Natural killer cell (primary cell): ENCODE measurements around the gene POLR1E. TPM values are rescaled to one million over a fixed set of nuclear protein-coding genes. Genes with fewer than 3 reads are reported as not detected.
"Not testable (repeated sequence)": the region's sequence is repeated elsewhere in the genome, so short reads cannot be mapped to it uniquely, and the experiment has no call there.

ENCODE experiments used
- ATAC-seq, 3 donors: fragments of 150-1000 bp in 2 of 3; fragments of 200-7000 bp in 1 of 3; cut with Tn5 transposase; 1 replicate in 1 of 3; 2 replicates in 2 of 3; pipeline ENCODE4 v1.10.0; 2021; ENCODE audit warnings: mild to moderate bottlenecking in 2 of 3, moderate library complexity in 2 of 3
- DNase-seq, 2 donors: peaks; one replicate each; pipeline versions ENCODE4 v3.0.0 to v3.0.0-alpha.2; 2013 to 2021; ENCODE audit warnings: mixed read lengths in 1 of 2
- H3K27ac ChIP-seq: one replicate; pipeline ENCODE4 v1.5.1; 2013; ENCODE audit warnings: mild to moderate bottlenecking, low read length
- H3K27me3 ChIP-seq: one replicate; pipeline ENCODE4 v1.6.1; 2013; ENCODE audit warnings: low read length; ENCODE audit not compliant: control insufficient read depth, insufficient read depth
- H3K36me3 ChIP-seq: one replicate; pipeline ENCODE4 v1.6.1; 2013; ENCODE audit warnings: low read length; ENCODE audit not compliant: control insufficient read depth, insufficient read depth
- H3K4me1 ChIP-seq: one replicate; pipeline ENCODE4 v1.6.1; 2013; ENCODE audit warnings: low read length; ENCODE audit not compliant: control insufficient read depth, insufficient read depth
- H3K4me3 ChIP-seq: one replicate; pipeline ENCODE4 v1.5.1; 2013; ENCODE audit warnings: low read length
- H3K9me3 ChIP-seq: one replicate; pipeline ENCODE4 v1.6.1; 2013; ENCODE audit warnings: low read length; ENCODE audit not compliant: control insufficient read depth, insufficient read depth
- H3K27ac Mint-ChIP-seq, 2 donors: one replicate each; pipeline ENCODE4 v1.8.0; 2022; ENCODE audit warnings: mild to moderate bottlenecking in 2 of 2, mixed read lengths in 2 of 2, moderate library complexity in 1 of 2
- H3K27me3 Mint-ChIP-seq, 2 donors: one replicate each; pipeline ENCODE4 v1.8.0; 2022; ENCODE audit warnings: low read depth in 2 of 2, mixed read lengths in 2 of 2
- H3K36me3 Mint-ChIP-seq: one replicate; pipeline ENCODE4 v1.8.0; 2022; ENCODE audit warnings: mixed read lengths
- H3K4me1 Mint-ChIP-seq, 2 donors: one replicate each; pipeline ENCODE4 v1.8.0; 2022; ENCODE audit warnings: mixed read lengths in 2 of 2
- H3K4me3 Mint-ChIP-seq: one replicate; pipeline ENCODE4 v1.8.0; 2022; ENCODE audit warnings: mild to moderate bottlenecking, moderate library complexity, mixed read lengths
- H3K9me3 Mint-ChIP-seq, 2 donors: one replicate each; pipeline ENCODE4 v1.8.0; 2022; ENCODE audit warnings: mixed read lengths in 2 of 2
- CTCF ChIP-seq: fragments of 200-600 bp; IDR thresholded peaks from one replicate; pipeline ENCODE4 v1.8.0; 2022; ENCODE audit warnings: antibody characterized with exemption
- WGBS: methylation state at CpG from one replicate; pipeline ENCODE4 v1.1.7; 2013; ENCODE audit warnings: missing lambda C conversion rate; ENCODE audit not compliant: insufficient coverage; 5-methylcytosine and 5-hydroxymethylcytosine counted together
- intact Hi-C: fragments of 100-400 bp; cut with micrococcal nuclease; formaldehyde crosslinking; loops from one replicate; pipeline ENCODE4 v1.14.2; 2022
- total RNA-seq, 4 donors: library from RNA; stranded (reverse); fragments of 120-200 nt in 1 of 4; gene quantifications; one replicate each; pipeline versions ENCODE4 v1.2.3 to v1.2.4, GENCODE V29; 2013 to 2022

Gene POLR1E
- total RNA-seq, 3 donors from 2014 or later (not counting 1 experiment from before 2014, with no cell fraction given), result 17.4 to 23.8 (median 17.8) TPM

GRCh38 chr9:37466037-37466709, 19.6 kb upstream of the POLR1E start:
- Histone ChIP-seq H3K4me3 (peak overlapping the region; percentile 94), H3K27me3 (no peaks in the 10 kb centered on the region), H3K4me1 (peaks cover 15% of the 10 kb centered on the region), H3K27ac (peak overlapping the region; percentile 98), H3K9me3 (no peaks in the 10 kb centered on the region), H3K36me3 (no peaks in the 10 kb centered on the region)
- Mint-ChIP-seq H3K4me1 (peaks cover 26 to 44% of the 10 kb centered on the region in 2 donors), H3K27me3 (no peaks in the 10 kb centered on the region), H3K36me3 (no peaks in the 10 kb centered on the region), H3K27ac (peak overlapping the region; percentile 94 to 96), H3K4me3 (peak overlapping the region; percentile 92), H3K9me3 (no peaks in the 10 kb centered on the region)
- no peak for TF ChIP-seq CTCF
- DNase-seq, result peak; percentile 20 to 54
- ATAC-seq, result no peak
- WGBS, result under 1% methylated on average over 47 of the region's 47 CpGs
- intact Hi-C loops, result no loop called here

GRCh38 chr9:37467530-37467929, 18.2 kb upstream of the POLR1E start:
- 96% methylated on average over 14 of the region's 17 CpGs for WGBS
- peaks cover 15% of the 10 kb centered on the region for H3K4me1 ChIP-seq
- H3K36me3 Mint-ChIP-seq, H3K9me3 ChIP-seq, H3K36me3 ChIP-seq, intact Hi-C loops, H3K9me3 Mint-ChIP-seq, H3K27ac ChIP-seq, H3K4me3 ChIP-seq, H3K27me3 Mint-ChIP-seq, H3K27ac Mint-ChIP-seq, H3K27me3 ChIP-seq, H3K4me3 Mint-ChIP-seq, ATAC-seq, DNase-seq: not testable (repeated sequence)
- peaks cover 27 to 47% of the 10 kb centered on the region in 2 donors for H3K4me1 Mint-ChIP-seq

GRCh38 chr9:37468620-37469019, 17.1 kb upstream of the POLR1E start:
- no peaks in the 10 kb centered on the region for H3K9me3 Mint-ChIP-seq
- H3K27ac Mint-ChIP-seq, result no peak overlapping the region
- no peak for TF ChIP-seq CTCF
- whole genome bisulfite sequencing, result 97% methylated on average over 6 of the region's 6 CpGs
- no peak for ATAC-seq
- intact Hi-C loops, result no loop called here
- Histone ChIP-seq H3K4me1 (peaks cover 15% of the 10 kb centered on the region), H3K9me3 (no peaks in the 10 kb centered on the region), H3K27me3 (no peaks in the 10 kb centered on the region), H3K36me3 (no peaks in the 10 kb centered on the region), H3K27ac (no peak overlapping the region), H3K4me3 (no peak overlapping the region)
- H3K36me3 Mint-ChIP-seq, result no peaks in the 10 kb centered on the region
- H3K4me3 Mint-ChIP-seq, result no peak overlapping the region
- peaks cover 17 to 36% of the 10 kb centered on the region in 2 donors for H3K4me1 Mint-ChIP-seq
- no peak for DNase-seq
- H3K27me3 Mint-ChIP-seq, result no peaks in the 10 kb centered on the region

GRCh38 chr9:37471942-37472684, 13.6 kb upstream of the POLR1E start:
- Histone ChIP-seq H3K4me3 (peak overlapping the region; percentile 20), H3K36me3 (no peaks in the 10 kb centered on the region), H3K27me3 (no peaks in the 10 kb centered on the region), H3K27ac (no peak overlapping the region), H3K9me3 (peaks cover 5% of the 10 kb centered on the region), H3K4me1 (no peaks in the 10 kb centered on the region)
- DNase-seq (no peak), ATAC-seq (no peak)
- peak overlapping the region; percentile 54 for H3K4me3 Mint-ChIP-seq
- WGBS, result 30% methylated on average over 6 of the region's 7 CpGs
- H3K27ac Mint-ChIP-seq, result peak overlapping the region in 1 of 2 donors; percentile 46
- peaks cover 5 to 7% of the 10 kb centered on the region in 2 donors for H3K27me3 Mint-ChIP-seq
- H3K4me1 Mint-ChIP-seq, result peaks cover 5 to 7% of the 10 kb centered on the region in 2 donors
- H3K9me3 Mint-ChIP-seq, result peaks cover 0 to 2% of the 10 kb centered on the region in 2 donors
- no peaks in the 10 kb centered on the region for H3K36me3 Mint-ChIP-seq
- no peak for TF ChIP-seq CTCF
- intact Hi-C loops, result no loop called here

GRCh38 chr9:37473982-37474381, 11.8 kb upstream of the POLR1E start:
- H3K27me3 ChIP-seq, H3K4me1 ChIP-seq, H3K27ac Mint-ChIP-seq, DNase-seq, H3K4me3 Mint-ChIP-seq, intact Hi-C loops, H3K9me3 Mint-ChIP-seq, H3K4me3 ChIP-seq, ATAC-seq, H3K36me3 ChIP-seq, H3K4me1 Mint-ChIP-seq, H3K9me3 ChIP-seq, H3K27ac ChIP-seq, H3K36me3 Mint-ChIP-seq: not testable (repeated sequence)
- peaks cover 15 to 18% of the 10 kb centered on the region in 2 donors for H3K27me3 Mint-ChIP-seq
- 67% methylated on average over 6 of the region's 6 CpGs for WGBS
